Activated CD4-positive, alpha-beta T cell treated with anti-CD3 and anti-CD28 coated beads for 24 hours (primary cell): ENCODE measurements around the gene PRR23E.

Experiments
- DNase-seq, 2 donors: peaks; one replicate each; pipeline ENCODE4 v3.0.0-alpha.2; 2020; ENCODE audit warnings: low read depth in 2 of 2

The PRR23E gene

DNA sequence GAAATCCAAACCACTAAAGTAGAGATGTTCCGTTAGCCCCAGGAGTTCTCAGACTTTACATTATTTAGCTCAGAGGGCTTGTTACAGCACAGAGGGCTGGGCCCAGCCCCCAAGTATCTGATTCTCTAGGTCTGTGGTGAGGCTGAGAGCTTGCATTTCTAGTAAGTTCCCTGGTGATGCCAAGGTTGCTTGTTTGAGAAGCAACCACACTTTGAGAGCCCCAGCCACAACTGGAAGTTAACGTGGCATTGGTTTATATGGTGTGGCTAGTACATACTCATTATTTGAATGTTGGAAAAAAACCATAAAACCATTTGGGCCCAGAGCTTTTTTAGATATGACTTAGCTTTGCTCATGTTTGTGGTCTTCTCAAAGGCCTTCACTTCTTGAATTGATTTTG lies 35.9 kb downstream of the PRR23E start:
- no peak for DNase-seq

DNA sequence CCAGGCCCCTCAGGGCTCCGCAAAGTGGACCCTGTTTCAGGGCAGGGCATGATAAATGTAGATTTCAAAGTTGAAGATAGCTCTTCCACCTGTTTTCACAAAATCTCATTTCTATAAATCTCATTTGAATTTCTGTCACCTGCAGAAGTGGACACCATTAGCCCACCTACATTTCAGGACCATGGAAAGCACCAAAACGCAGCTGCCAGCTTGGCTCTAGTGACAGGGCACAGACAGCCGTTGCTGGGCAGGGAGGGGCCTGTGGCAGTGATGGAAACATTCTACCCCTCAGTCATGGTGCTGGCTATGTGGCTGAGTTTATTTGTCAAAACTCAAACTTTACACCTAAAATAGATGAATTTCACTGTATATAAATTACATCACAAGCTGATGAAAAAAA lies 40.4 kb downstream of the PRR23E start:
- no peak for DNase-seq

DNA sequence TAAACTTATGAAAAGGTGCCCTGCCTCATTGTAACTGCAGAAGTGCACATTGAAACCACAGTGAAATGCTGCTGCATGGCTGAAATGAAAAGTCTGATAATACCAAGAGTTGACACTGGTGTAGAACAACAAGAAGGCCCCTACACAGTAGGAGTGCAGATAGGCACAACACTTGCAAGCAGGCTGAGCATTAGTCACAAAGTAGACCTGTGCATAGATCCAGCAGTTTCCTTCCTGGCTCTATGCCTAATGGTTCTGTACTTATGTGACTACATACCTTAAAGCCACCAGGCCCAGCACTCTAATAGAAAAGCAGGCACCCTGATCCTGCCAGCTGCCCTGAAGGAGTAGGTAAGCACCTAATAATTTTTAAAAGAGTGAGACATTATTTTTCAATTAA lies 41.8 kb downstream of the PRR23E start:
- DNase-seq = no peak

DNA sequence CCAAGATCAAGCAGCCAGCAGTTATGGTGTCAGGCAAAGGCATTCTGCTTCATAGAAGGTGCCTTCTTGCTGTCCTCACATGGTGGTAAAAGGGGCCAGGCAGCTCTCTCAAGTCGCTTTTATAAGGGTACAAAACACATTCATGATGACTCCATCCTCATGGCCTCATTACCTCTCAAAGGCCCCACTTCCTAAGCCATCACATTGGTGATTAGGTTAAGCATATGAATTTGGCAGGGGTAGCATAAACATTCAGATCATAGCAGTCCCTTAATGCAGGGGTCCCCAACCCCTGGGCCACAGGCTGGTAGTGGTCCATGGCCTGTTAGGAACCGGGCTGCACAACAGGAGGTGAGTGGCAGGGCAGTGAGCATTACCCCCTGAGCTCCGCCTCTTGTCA lies 42.8 kb downstream of the PRR23E start:
- no peak for DNase-seq

DNA sequence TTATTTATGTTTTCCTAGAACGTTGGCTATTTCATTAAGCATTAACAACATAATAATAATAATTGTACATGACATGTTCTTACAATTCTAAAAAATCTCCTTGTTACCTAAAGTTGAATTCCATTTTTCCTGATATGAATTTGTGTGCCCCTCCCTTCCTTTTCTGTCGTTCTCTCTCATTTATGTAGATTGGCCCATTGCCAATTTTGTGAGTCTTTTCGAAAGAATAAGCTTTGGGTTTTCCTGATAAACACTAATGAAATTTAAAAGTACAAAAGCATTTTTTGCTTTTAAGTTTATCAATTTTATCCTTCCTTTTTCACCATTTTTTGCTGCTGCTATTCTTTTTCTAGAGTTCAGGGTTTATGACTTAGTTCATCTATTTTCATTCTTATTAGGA lies 44.9 kb downstream of the PRR23E start:
- DNase-seq = no peak

DNA sequence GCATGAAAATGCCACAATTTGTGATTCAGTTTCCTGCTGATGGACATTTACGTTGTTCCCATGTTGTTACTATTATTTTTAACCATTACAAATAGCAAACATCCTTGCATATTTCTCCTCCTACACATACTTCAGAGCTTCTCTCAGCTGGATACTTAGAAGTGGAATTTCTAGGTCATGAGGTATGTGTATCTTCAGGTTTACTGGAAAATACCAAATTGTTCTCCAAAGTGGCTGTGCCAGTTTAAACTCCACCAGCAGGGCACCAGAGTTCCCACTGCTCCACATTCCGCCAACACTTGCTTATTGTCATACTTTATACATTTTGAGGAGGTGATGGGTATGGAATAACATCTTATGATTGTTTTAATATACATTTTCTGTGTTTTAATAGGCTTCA lies 45.7 kb downstream of the PRR23E start:
- no peak for DNase-seq

DNA sequence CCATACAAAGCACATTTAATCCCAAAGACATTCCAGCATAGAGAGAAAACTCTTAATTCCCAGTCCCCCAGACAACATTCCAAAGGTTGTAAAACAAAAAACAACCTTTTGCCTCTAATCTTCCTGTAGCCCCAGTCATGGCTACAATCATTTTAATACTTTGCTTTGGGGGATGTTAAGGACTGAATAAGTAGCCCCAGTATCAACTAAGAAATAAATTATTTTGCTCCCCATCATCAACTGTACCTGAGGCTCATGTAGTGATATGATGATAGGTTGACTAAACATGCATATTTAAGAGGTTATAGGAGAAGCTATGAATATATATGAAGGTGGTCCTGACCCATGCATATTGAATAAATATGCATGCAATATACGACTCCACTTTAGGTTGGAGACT lies 54.4 kb downstream of the PRR23E start:
- no peak for DNase-seq
